Measurements from ENCODE around the gene RTN4IP1. TPM values are rescaled to one million over a fixed set of nuclear protein-coding genes. Genes with fewer than 3 reads are reported as not detected.

Gene RTN4IP1
- total and polyA plus RNA-seq, 10 of the 15 experiments (the other 5 are each of a cell fraction or from before 2014, with no cell fraction given) = 8.2 to 17.0 (median 9.8) TPM

GRCh38 chr6:106569428-106569827, 59.9 kb downstream of the RTN4IP1 start (continued):
- TF ChIP-seq CEBPZ (IDR thresholded peaks at IDR 0.05; ENCODE audit: low read depth, low read length) (no peak), HDAC2 (IDR thresholded peaks at IDR 0.05) (no peak), PAX8 (IDR thresholded peaks at IDR 0.05) (no peak), SRF (IDR thresholded peaks at IDR 0.05; ENCODE audit: low read depth in 2 of 2, low read length in 2 of 2) (no peak)

- no TSS peak for BruUV-seq (replicated peaks)
- Histone ChIP-seq H3K27ac (ENCODE audit: control insufficient read depth, insufficient read depth) (no peak overlapping the region), H3K27me3 (replicated peaks in 1 of 2; ENCODE audit: control insufficient read depth in 2 of 2, insufficient read depth in 2 of 2, low read length in 1 of 2) (no peaks in the 10 kb centered on the region), H4K20me1 (ENCODE audit: control insufficient read depth, insufficient read depth) (no peaks in the 10 kb centered on the region), H3K4me3 (no peak overlapping the region), H3K36me3 (ENCODE audit: control insufficient read depth in 2 of 2, insufficient read depth in 2 of 2, low read length in 1 of 2) (peaks cover 0 to 19% of the 10 kb centered on the region in 2 experiments), H3K79me2 (ENCODE audit: control insufficient read depth, insufficient read depth, low read length) (no peaks in the 10 kb centered on the region), H3K4me2 (ENCODE audit: control insufficient read depth, insufficient read depth) (no peak overlapping the region), H3K9ac (ENCODE audit: control insufficient read depth, insufficient read depth, low read length) (no peak overlapping the region), H3K4me1 (ENCODE audit: control insufficient read depth, insufficient read depth, low read length) (no peaks in the 10 kb centered on the region), H2AFZ (ENCODE audit: control insufficient read depth, low read depth, low read length) (no peak overlapping the region), H3K9me3 (replicated peaks; ENCODE audit: control insufficient read depth, insufficient read depth, low read length) (no peaks in the 10 kb centered on the region)
- ATAC-seq (no peak), FAIRE-seq (no peak), DNase-seq (ENCODE audit: low read depth, low spot score) (no peak)
- intact Hi-C loops (cut with micrococcal nuclease; ENCODE audit: unreplicated experiment) (no loop called here), in situ Hi-C loops (cut with MboI) (loop anchor here (5.0 kb wide), 2 partner anchors 121 to 236 kb away; no protein-coding TSS in a partner anchor)
- ChIA-PET POLR2A (no interaction called here), SMC1A (ENCODE audit: uncharacterized antibody, unreplicated experiment) (interaction anchor here (1.0 to 2.6 kb wide), 2 partner anchors 123 to 125 kb away, joined by 3 to 12 read pairs; no protein-coding TSS in a partner anchor), CTCF (interaction anchor here (3.0 to 16.5 kb wide), 3 partner anchors 57 to 411 kb away, joined by 19 to 403 read pairs (median 79); no protein-coding TSS in a partner anchor), RAD21 (ENCODE audit: unreplicated experiment) (interaction anchor here (1.0 kb wide), 2 partner anchors 123 to 411 kb away, joined by 3 read pairs; no protein-coding TSS in a partner anchor)
- TF ChIP-seq EGR1 (IDR thresholded peaks at IDR 0.05; ENCODE audit: borderline replicate concordance in 1 of 2, low read depth in 2 of 2, low read length in 2 of 2) (no peak), MLLT1 (IDR thresholded peaks at IDR 0.05) (no peak), NRF1 (conservative IDR thresholded peaks at IDR 0.05; ENCODE audit: low read depth, low read length) (no peak), RAD51 (IDR thresholded peaks at IDR 0.05) (no peak), RUNX3 (IDR thresholded peaks at IDR 0.05; ENCODE audit: low read length) (no peak), NR2C1 (IDR thresholded peaks at IDR 0.05) (no peak), NFYA (IDR thresholded peaks at IDR 0.05; ENCODE audit: borderline replicate concordance, low read depth, low read length) (no peak), IRF3 (IDR thresholded peaks at IDR 0.05) (no peak), STAT1 (conservative IDR thresholded peaks at IDR 0.05) (no peak), RB1 (IDR thresholded peaks at IDR 0.05; ENCODE audit: borderline replicate concordance) (no peak), SIX5 (IDR thresholded peaks at IDR 0.05; ENCODE audit: low read depth, low read length, severe bottlenecking) (no peak), BCL3 (IDR thresholded peaks at IDR 0.05; ENCODE audit: borderline replicate concordance, insufficient read depth, low read depth, low read length, poor library complexity, severe bottlenecking) (no peak)
- 100% methylated on average over 2 of the region's 2 CpGs for WGBS (ENCODE audit: insufficient coverage, insufficient replicate concordance, low lambda C conversion rate, missing lambda C conversion rate)
Measured at GRCh38 chr6:106568530-106568929, 60.8 kb downstream of the RTN4IP1 start.

Data from GM12878 (cell line).